Activated B cell treated with CpG ODN at 0.5 μM for 24 hours (primary cell): Measurements from ENCODE around the gene SNED1. TPM values are rescaled to one million over a fixed set of nuclear protein-coding genes. Genes with fewer than 3 reads are reported as not detected.

ENCODE experiments used
- ATAC-seq: fragments of 200-7000 bp; cut with Tn5 transposase; one replicate; pipeline ENCODE4 v1.10.0; 2021; ENCODE audit warnings: low read depth, mild to moderate bottlenecking, moderate library complexity
- CTCF ChIA-PET: fragments of 350-600 bp; sonication (Branson Sonifier 250); formaldehyde crosslinking; loops from one replicate; lab custom pipeline; 2021; ENCODE audit warnings: antibody characterized with exemption; lab: Charles Lee
- POLR2A ChIA-PET: fragments of 350-600 bp; sonication (Branson Sonifier 250); formaldehyde crosslinking; loops from one replicate; lab custom pipeline; 2021; ENCODE audit warnings: antibody characterized with exemption; lab: Charles Lee
- DNase-seq: peaks from one replicate; pipeline ENCODE4 v3.0.0; 2022
- H3K27ac Mint-ChIP-seq: one replicate; pipeline ENCODE4 v1.8.0; 2020; ENCODE audit warnings: mixed read lengths
- H3K27me3 Mint-ChIP-seq: one replicate; pipeline ENCODE4 v1.8.0; 2021; ENCODE audit warnings: mixed read lengths
- H3K36me3 Mint-ChIP-seq: one replicate; pipeline ENCODE4 v1.8.0; 2021; ENCODE audit warnings: low read depth, mixed read lengths
- H3K4me1 Mint-ChIP-seq: one replicate; pipeline ENCODE4 v1.8.0; 2021; ENCODE audit warnings: mixed read lengths
- H3K4me3 Mint-ChIP-seq: one replicate; pipeline ENCODE4 v1.8.0; 2020; ENCODE audit warnings: mild to moderate bottlenecking, mixed read lengths
- H3K9me3 Mint-ChIP-seq: one replicate; pipeline ENCODE4 v1.8.0; 2020; ENCODE audit warnings: mixed read lengths
- CTCF ChIP-seq: fragments of 200-600 bp; IDR thresholded peaks from one replicate; pipeline ENCODE4 v1.8.0; 2022; ENCODE audit warnings: antibody characterized with exemption, mild to moderate bottlenecking
- intact Hi-C: fragments of 100-400 bp; cut with micrococcal nuclease; formaldehyde crosslinking; loops from one replicate; pipeline ENCODE4 v1.15.1; 2024
- total RNA-seq: library from RNA; stranded (reverse); gene quantifications from 2 replicates; pipeline ENCODE4 v1.2.3, GENCODE V29; 2022

SNED1 gene
- total RNA-seq, 1 donor from 2014 or later: 59.8 TPM

GRCh38 chr2:241070811-241071676 lies 72.6 kb downstream of the SNED1 start:
- Mint-ChIP-seq H3K9me3 (no peaks in the 10 kb centered on the region), H3K4me3 (no peak overlapping the region), H3K36me3 (peaks cover 29% of the 10 kb centered on the region), H3K27ac (no peak overlapping the region), H3K4me1 (no peaks in the 10 kb centered on the region), H3K27me3 (no peaks in the 10 kb centered on the region)
- no peak for DNase-seq
- ChIA-PET POLR2A (no interaction called here), CTCF (no interaction called here)
- intact Hi-C loops: loop anchor here (10.0 kb wide), 1 partner anchor 544 kb away; no protein-coding TSS in a partner anchor
- no peak for TF ChIP-seq CTCF
- ATAC-seq: no peak

DNA sequence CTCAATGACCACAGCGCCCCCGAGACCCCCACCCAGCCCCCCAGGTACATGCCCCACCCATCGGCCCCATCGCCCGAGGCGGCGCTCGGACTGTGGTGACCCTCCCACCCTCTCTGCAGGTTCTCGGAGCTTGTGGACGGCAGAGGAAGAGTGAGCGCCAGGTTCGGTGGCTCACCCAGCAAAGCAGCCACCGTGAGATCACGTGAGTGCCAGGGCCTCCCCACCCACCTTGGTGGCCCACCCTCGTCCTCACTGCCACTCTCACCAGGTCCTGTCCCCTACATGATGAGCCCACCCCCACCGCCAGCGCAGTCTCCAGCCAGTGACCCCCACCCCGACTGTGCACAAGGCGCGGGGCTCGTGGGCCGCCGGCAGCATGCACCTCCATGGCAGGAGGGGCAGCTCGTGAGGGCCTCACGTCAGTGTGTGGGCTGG lies 73.3 kb downstream of the SNED1 start:
- no peak overlapping the region for H3K27ac Mint-ChIP-seq
- no peaks in the 10 kb centered on the region for H3K4me1 Mint-ChIP-seq
- POLR2A ChIA-PET: no interaction called here
- no peak overlapping the region for H3K4me3 Mint-ChIP-seq
- peaks cover 29% of the 10 kb centered on the region for H3K36me3 Mint-ChIP-seq
- H3K27me3 Mint-ChIP-seq: no peaks in the 10 kb centered on the region
- CTCF ChIA-PET: no interaction called here
- TF ChIP-seq CTCF: no peak
- intact Hi-C loops: loop anchor here (10.0 kb wide), 1 partner anchor 543 kb away; no protein-coding TSS in a partner anchor
- DNase-seq (no peak), ATAC-seq (no peak)
- H3K9me3 Mint-ChIP-seq: no peaks in the 10 kb centered on the region

DNA sequence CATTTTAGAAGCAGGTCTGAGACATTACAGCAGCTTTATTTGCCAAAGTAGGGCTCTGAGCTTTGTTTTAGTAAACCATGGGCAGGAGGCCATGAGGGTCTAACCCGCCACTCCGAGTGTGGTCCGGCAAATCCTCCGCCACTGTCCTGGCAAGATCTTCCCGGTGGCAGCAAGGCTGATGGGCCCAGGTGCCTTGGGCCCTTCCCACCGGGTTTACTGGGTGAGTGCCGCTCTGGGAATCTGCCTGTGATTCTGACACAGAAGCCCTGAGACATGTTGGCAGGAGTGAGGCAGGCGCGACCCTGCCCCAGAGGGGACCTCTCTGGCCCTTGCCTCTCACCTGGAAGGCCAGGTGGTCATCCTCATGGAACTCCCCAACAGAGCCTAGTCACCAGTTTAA lies 73.7 kb downstream of the SNED1 start:
- Mint-ChIP-seq H3K4me1 (no peaks in the 10 kb centered on the region), H3K4me3 (no peak overlapping the region), H3K27ac (no peak overlapping the region), H3K9me3 (no peaks in the 10 kb centered on the region), H3K36me3 (peaks cover 29% of the 10 kb centered on the region), H3K27me3 (no peaks in the 10 kb centered on the region)
- ATAC-seq: no peak
- intact Hi-C loops: loop anchor here (10.0 kb wide), 1 partner anchor 543 kb away; no protein-coding TSS in a partner anchor
- DNase-seq: no peak
- CTCF ChIA-PET: no interaction called here
- no peak for TF ChIP-seq CTCF
- POLR2A ChIA-PET: no interaction called here

GRCh38 chr2:241072553-241073165 lies 74.2 kb downstream of the SNED1 start:
- no peaks in the 10 kb centered on the region for H3K4me1 Mint-ChIP-seq
- H3K9me3 Mint-ChIP-seq: no peaks in the 10 kb centered on the region
- ATAC-seq (no peak), DNase-seq (no peak)
- no peak overlapping the region for H3K4me3 Mint-ChIP-seq
- no peak overlapping the region for H3K27ac Mint-ChIP-seq
- ChIA-PET CTCF (interaction anchor here (1.0 kb wide), 1 partner anchor 89 kb away, joined by 3 read pairs; no protein-coding TSS in a partner anchor), POLR2A (no interaction called here)
- peaks cover 29% of the 10 kb centered on the region for H3K36me3 Mint-ChIP-seq
- H3K27me3 Mint-ChIP-seq: no peaks in the 10 kb centered on the region
- intact Hi-C loops: loop anchor here (10.0 kb wide), 1 partner anchor 542 kb away; no protein-coding TSS in a partner anchor
- TF ChIP-seq CTCF: no peak
